GM18520 (cell line): ENCODE measurements around the gene CHRM1.
A peak's percentile ranks its signal among the peaks of the same experiment; 100 is the strongest.

Experiments used
- ATAC-seq: cut with Tn5 transposase; IDR thresholded peaks from one replicate; pipeline ENCODE4 v1.9.1; 2021; ENCODE audit not compliant: unreplicated experiment

Gene CHRM1

GRCh38 chr11:62905927-62906531 is 15.1 kb downstream of the CHRM1 start:
- ATAC-seq: no peak

DNA sequence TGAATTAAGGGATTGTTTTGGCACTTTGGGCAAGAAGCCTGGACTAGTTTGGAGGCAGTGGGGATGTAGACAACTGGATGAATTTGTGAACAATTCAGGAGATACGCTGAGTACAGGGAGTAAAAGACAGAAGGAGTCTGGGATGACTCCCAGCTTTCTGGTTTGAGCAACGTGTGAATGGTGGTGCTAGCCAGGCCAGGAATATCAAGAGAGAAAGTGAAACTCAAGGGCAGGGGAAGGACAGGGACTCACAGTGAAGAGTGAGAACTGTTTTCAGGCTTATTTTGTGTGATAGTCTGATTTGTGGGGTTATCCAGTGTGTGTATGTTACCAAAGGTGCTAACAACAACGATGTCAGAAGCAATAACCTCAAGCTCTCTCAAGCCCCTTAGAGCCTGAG is 15.9 kb downstream of the CHRM1 start:
- no peak for ATAC-seq

DNA sequence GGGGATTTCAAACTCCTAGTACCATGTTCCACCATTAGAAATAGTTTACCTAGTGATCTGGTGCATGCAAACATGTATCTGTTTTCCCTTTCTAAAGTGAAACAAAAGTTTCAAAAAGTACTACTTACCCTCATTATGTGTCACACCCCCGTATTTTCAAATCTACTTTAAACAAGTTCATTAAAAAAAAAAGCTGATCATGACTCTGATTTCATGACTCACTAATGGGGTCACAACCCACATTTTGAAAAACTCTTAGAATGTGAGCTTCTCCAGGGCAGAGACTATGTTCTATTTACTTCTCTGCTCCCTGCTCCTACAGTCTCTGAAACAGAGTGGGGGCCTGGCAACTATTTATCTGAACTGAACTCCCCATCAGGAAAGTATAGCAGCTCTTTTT is 18.2 kb downstream of the CHRM1 start:
- ATAC-seq: no peak

DNA sequence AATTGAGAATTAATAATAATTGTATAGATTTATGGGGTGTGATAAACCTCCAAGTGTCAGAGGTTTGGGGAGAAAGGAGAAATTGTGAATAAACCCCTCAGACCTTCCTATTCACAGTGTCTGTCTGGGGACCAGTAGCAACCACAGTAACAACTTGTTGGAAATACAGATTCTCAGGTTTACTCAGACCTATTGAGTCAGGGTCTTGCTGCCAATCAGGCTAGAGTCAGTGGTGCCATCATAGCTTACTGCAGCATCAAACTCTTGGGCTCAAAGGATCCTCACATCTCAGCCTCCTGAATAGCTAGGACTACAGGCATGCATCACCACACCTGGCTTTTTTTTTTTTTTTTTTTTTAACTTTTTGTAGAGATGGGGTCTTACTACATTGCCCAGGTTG is 23.1 kb downstream of the CHRM1 start:
- ATAC-seq: no peak

DNA sequence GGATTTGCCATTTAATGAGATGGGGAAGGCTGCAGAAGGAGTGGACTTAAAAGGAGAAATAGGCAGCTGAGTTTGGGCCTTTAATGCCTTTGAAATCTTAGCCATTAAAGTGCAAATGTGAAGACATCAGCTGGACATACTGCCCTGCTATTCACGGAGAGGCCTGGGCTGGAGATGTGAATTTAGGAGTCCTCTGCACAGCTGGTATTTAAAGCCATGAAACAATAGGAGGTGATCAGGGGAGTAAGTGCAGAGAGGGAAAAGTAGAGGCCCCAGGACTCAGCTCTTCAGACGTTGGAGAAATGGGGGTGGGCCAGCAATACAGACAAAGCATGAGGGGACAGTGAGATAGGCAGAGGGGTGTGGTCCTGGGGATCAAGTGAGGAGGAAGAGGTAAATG is 23.9 kb downstream of the CHRM1 start:
- no peak for ATAC-seq

DNA sequence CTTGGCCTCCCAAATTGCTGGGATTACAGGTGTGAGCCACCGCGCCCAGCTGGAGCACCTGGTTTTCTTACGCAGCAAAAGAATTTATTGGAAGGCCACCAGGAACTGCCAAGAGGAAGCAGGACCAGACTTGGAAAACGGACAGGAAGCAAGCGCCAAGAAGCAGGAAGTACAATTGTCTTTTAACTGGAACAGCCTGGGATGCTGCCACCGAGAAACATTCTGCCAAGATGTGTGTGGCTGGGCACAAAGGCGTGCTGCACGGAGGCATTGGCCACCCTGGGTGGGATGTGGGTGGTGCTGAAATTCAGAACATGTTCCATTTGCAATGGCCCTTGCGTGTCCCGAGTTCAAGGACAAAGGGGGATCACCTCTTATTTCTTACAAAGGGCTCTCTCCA is 25.1 kb downstream of the CHRM1 start:
- no peak for ATAC-seq

GRCh38 chr11:62895501-62895900 is 25.7 kb downstream of the CHRM1 start:
- no peak for ATAC-seq

- ATAC-seq: no peak
These were observed 28.9 kb downstream of the CHRM1 start for GRCh38 chr11:62892077-62892922.

- ATAC-seq: no peak
These were observed 31.4 kb downstream of the CHRM1 start for GRCh38 chr11:62889484-62890437.

DNA sequence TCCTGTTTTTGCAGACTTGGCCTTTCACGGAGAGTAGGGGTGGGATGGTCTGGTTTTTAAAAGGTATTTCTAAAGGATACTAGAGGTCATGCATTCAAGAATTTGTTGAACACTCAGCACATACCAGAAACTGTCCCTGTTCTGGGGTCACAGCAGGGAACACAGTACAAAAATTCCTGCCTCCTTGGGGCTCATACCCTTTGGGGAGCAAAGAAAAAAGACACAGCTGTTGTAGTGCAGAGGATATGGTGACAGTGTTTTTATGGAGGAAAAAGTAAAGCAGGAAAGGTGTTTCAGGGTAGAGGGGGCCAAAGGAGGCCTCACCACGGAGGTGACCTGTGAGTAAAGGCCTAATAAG is 32.1 kb downstream of the CHRM1 start:
- ATAC-seq: no peak

- ATAC-seq: no peak
These were observed 32.8 kb downstream of the CHRM1 start for GRCh38 chr11:62888406-62888805.

DNA sequence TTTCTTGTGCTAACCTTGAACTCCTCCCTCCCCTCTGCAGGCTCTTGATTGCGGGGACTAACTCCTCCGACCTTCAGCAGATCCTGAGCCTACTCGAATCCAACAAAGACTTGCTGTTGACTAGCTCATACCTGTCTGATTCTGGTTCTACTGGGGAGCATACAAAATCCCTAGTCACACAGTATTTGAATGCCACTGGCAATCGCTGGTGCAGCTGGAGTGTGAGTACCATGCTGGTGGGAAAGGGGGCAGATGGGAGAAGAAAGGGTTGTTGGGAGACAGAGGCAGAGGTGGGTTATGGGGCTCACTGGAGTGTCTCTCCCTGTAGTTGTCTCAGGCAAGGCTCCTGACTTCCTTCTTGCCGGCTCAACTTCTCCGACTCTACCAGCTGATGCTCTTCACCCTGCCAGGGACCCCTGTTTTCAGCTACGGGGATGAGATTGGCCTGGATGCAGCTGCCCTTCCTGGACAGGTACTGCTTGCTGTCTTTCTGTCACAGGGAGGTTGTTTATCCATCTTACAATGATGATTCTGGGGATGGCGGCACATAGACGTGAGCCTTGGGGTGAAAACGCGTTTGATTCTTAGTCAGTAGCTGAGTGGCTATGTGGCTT is 35.9 kb downstream of the CHRM1 start:
- no peak for ATAC-seq

DNA sequence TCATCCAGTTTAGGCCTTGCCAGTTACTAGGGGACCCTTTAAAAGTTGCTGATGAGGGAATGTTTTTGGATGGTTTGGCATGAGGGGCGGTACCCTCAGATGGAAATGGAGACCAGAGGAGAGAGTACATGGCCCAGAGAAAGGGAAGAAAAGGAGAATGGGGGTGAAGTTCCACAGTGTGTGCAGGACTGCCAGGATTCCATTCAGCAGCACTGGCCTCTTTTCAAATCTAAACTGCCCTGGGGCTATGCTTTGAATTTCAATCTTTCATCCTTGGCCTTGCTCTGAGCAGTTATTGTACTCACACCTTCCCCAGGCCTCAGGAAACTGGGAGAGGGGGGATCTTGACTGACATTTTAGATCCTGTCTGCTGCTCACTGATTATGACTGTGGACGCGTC is 37.5 kb downstream of the CHRM1 start:
- no peak for ATAC-seq

DNA sequence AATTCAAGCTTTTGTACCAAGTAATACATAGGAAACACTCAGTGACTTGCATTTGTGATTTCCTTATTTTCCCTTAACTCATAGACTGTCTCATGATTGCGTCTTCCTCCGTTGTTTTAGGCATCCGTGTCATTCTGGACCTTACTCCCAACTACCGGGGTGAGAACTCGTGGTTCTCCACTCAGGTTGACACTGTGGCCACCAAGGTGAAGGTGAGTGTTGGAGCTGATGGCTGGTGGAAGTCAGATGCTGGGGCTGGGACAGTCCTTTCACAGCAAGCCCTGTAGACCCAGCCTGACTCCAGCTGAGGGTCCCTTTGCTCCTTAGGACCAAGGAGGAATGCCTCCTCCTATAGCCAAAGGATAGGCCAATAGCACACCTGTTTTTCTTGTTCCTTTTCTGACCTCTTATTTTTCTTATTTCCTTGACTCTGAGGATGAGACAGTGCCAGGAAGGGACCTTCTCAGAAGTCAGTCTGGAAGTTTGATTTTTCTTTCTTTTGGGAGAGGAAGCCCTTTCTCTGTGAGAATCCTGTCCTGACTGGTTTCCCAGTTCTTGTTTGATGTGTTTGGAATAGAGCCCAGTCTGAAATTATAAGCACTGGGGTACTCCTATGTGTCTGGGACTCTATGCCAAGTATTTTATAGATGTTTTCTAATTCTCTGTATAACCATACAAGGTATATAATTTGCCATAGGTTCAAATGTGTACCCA is 38.2 kb downstream of the CHRM1 start:
- ATAC-seq: no peak

GRCh38 chr11:62882431-62882749 is 38.8 kb downstream of the CHRM1 start:
- ATAC-seq: no peak

GRCh38 chr11:62881579-62882430 is 39.4 kb downstream of the CHRM1 start:
- peak; percentile 23 for ATAC-seq

- peak; percentile 61 for ATAC-seq
These were observed 40.2 kb downstream of the CHRM1 start, which contains the start of gene SLC3A2 for GRCh38 chr11:62880803-62881578. TSS of gene SLC3A2 (plus strand) at chr11:62880896. CDS start at chr11:62881024, 128 bp downstream.

GRCh38 chr11:62880231-62880802 is 40.8 kb downstream of the CHRM1 start:
- no peak for ATAC-seq
